B cell (primary cell): ENCODE measurements around the gene TSPAN5. TPM values are rescaled to one million over a fixed set of nuclear protein-coding genes. Genes with fewer than 3 reads are reported as not detected.
A peak's percentile ranks its signal among the peaks of the same experiment; 100 is the strongest.

Experiments
- ATAC-seq: fragments of 200-7000 bp; cut with Tn5 transposase; one replicate; pipeline ENCODE4 v1.10.0; 2021; ENCODE audit warnings: low read depth, mild to moderate bottlenecking, moderate number of reproducible peaks, moderate library complexity
- CTCF ChIA-PET: fragments of 350-600 bp; sonication (Branson Sonifier 250); formaldehyde crosslinking; loops from one replicate; lab custom pipeline; 2021; ENCODE audit warnings: antibody characterized with exemption, inconsistent platforms; lab: Charles Lee
- POLR2A ChIA-PET: fragments of 350-600 bp; sonication (Branson Sonifier 250); formaldehyde crosslinking; loops from one replicate; lab custom pipeline; 2021; ENCODE audit warnings: antibody characterized with exemption; lab: Charles Lee
- DNase-seq: peaks from one replicate; pipeline ENCODE4 v3.0.0; 2013
- H2AFZ ChIP-seq: 2 replicates; pipeline ENCODE4 v1.6.1; 2012; ENCODE audit warnings: mild to moderate bottlenecking, low read depth, low read length; ENCODE audit not compliant: insufficient read depth, poor library complexity, severe bottlenecking
- H3K27ac ChIP-seq, 2 donors: 1 replicate in 1 of 2; 2 replicates in 1 of 2; pipeline ENCODE4 v1.5.1; 2012 to 2013; ENCODE audit warnings: low read length in 2 of 2, mild to moderate bottlenecking in 2 of 2, moderate library complexity in 1 of 2
- H3K27me3 ChIP-seq, 4 experiments: fragments of 200-600 bp in 1 of 4; sonication (generic) in 1 of 4; replicated peaks in 1 of 4; 1 replicate in 2 of 4; 2 replicates in 2 of 4; pipeline versions ENCODE4 v1.6.1 to v1.7.0; 2013 to 2016; ENCODE audit warnings: low read length in 3 of 4, mild to moderate bottlenecking in 2 of 4, mixed read lengths in 1 of 4, moderate library complexity in 1 of 4; ENCODE audit not compliant: insufficient read depth in 4 of 4, control insufficient read depth in 3 of 4; ENCODE audit errors: control extremely low read depth in 1 of 4
- H3K36me3 ChIP-seq, 2 experiments: replicated peaks in 1 of 2; 1 replicate in 1 of 2; 2 replicates in 1 of 2; pipeline versions ENCODE4 v1.6.1 to v1.7.1; 2013; ENCODE audit warnings: low read length in 1 of 2; ENCODE audit not compliant: insufficient read depth in 2 of 2, control insufficient read depth in 1 of 2; ENCODE audit errors: control extremely low read depth in 1 of 2, extremely low read depth in 1 of 2
- H3K4me1 ChIP-seq, 2 donors: fragments of 200-600 bp in 1 of 2; sonication (generic) in 1 of 2; 1 replicate in 1 of 2; 2 replicates in 1 of 2; pipeline versions ENCODE4 v1.5.1 to v1.6.1; 2013 to 2017; ENCODE audit warnings: low read length in 2 of 2; ENCODE audit not compliant: control insufficient read depth in 2 of 2, insufficient read depth in 2 of 2
- H3K4me2 ChIP-seq: replicated peaks from 2 replicates; pipeline ENCODE3; 2012; ENCODE audit warnings: mild to moderate bottlenecking, low read depth, low read length; ENCODE audit not compliant: poor library complexity, severe bottlenecking
- H3K4me3 ChIP-seq, 5 experiments: fragments of 200-600 bp in 1 of 5; sonication (generic) in 1 of 5; 1 replicate in 3 of 5; 2 replicates in 2 of 5; pipeline versions ENCODE4 v1.5.1 to v1.7.0; 2011 to 2016; ENCODE audit warnings: low read length in 4 of 5, mild to moderate bottlenecking in 4 of 5, low read depth in 2 of 5, control low read depth in 1 of 5, moderate library complexity in 1 of 5; ENCODE audit not compliant: insufficient read depth in 1 of 5; ENCODE audit errors: control extremely low read depth in 1 of 5, extremely low read depth in 1 of 5
- H3K79me2 ChIP-seq: fragments of 200-600 bp; sonication (generic); one replicate; pipeline ENCODE4 v1.6.0; 2016; ENCODE audit warnings: low read length; ENCODE audit not compliant: control insufficient read depth, insufficient read depth
- H3K9ac ChIP-seq: fragments of 200-600 bp; sonication (generic); 2 replicates; pipeline ENCODE4 v1.6.1; 2017; ENCODE audit warnings: mild to moderate bottlenecking, low read length, moderate library complexity
- H3K9me3 ChIP-seq, 3 donors: one replicate each; pipeline versions ENCODE4 v1.6.1 to v1.7.1; 2013; ENCODE audit warnings: low read length in 2 of 3; ENCODE audit not compliant: control insufficient read depth in 2 of 3, insufficient read depth in 1 of 3; ENCODE audit errors: control extremely low read depth in 1 of 3
- H4K20me1 ChIP-seq: 2 replicates; pipeline ENCODE4 v1.6.0; 2012; ENCODE audit warnings: mild to moderate bottlenecking, low read length; ENCODE audit not compliant: insufficient read depth, control insufficient read depth, poor library complexity, severe bottlenecking
- H3K27ac Mint-ChIP-seq: one replicate; pipeline ENCODE4 v1.8.0; 2021; ENCODE audit warnings: mixed read lengths
- H3K27me3 Mint-ChIP-seq: one replicate; pipeline ENCODE4 v1.8.0; 2021; ENCODE audit warnings: mixed read lengths
- H3K4me1 Mint-ChIP-seq: one replicate; pipeline ENCODE4 v1.8.0; 2021; ENCODE audit warnings: mixed read lengths
- H3K4me3 Mint-ChIP-seq: one replicate; pipeline ENCODE4 v1.8.0; 2021; ENCODE audit warnings: mixed read lengths
- H3K9me3 Mint-ChIP-seq: one replicate; pipeline ENCODE4 v1.8.0; 2022; ENCODE audit warnings: mixed read lengths; ENCODE audit not compliant: insufficient read depth
- EZH2 ChIP-seq: IDR thresholded peaks from 2 replicates; pipeline ENCODE4 v1.6.1; 2012; ENCODE audit warnings: borderline replicate concordance, low read depth, mild to moderate bottlenecking, moderate library complexity, low read length; ENCODE audit not compliant: insufficient read depth, poor library complexity, severe bottlenecking
- WGBS: methylation state at CpG from one replicate; pipeline ENCODE4 v1.1.5; 2013; ENCODE audit warnings: missing lambda C conversion rate; ENCODE audit not compliant: insufficient coverage; 5-methylcytosine and 5-hydroxymethylcytosine counted together
- intact Hi-C: fragments of 100-400 bp; cut with micrococcal nuclease; formaldehyde crosslinking; loops from one replicate; pipeline ENCODE4 v1.10.0; 2022
- polyA plus RNA-seq: library from polyadenylated mRNA; depleted of rRNA; stranded (reverse); fragments of >200 nt; gene quantifications from 2 replicates; pipeline ENCODE4 v1.2.3, GENCODE V29; 2012
- total RNA-seq, 2 donors: library from RNA; stranded (reverse); fragments of 120-200 nt in 1 of 2; gene quantifications; 1 replicate in 1 of 2; 2 replicates in 1 of 2; pipeline versions ENCODE4 v1.2.3 to v1.2.4, GENCODE V29; 2013 to 2022
- TF ChIP-seq, protein P1 (sequence below): fragments of 200-600 bp; IDR thresholded peaks from one replicate; pipeline ENCODE4 v1.8.0; 2022; ENCODE audit warnings: antibody characterized with exemption, mild to moderate bottlenecking

TSPAN5 gene
- total and polyA plus RNA-seq, 2 donors (not counting 1 experiment from before 2014, with no cell fraction given): 2.6 to 5.3 TPM

DNA sequence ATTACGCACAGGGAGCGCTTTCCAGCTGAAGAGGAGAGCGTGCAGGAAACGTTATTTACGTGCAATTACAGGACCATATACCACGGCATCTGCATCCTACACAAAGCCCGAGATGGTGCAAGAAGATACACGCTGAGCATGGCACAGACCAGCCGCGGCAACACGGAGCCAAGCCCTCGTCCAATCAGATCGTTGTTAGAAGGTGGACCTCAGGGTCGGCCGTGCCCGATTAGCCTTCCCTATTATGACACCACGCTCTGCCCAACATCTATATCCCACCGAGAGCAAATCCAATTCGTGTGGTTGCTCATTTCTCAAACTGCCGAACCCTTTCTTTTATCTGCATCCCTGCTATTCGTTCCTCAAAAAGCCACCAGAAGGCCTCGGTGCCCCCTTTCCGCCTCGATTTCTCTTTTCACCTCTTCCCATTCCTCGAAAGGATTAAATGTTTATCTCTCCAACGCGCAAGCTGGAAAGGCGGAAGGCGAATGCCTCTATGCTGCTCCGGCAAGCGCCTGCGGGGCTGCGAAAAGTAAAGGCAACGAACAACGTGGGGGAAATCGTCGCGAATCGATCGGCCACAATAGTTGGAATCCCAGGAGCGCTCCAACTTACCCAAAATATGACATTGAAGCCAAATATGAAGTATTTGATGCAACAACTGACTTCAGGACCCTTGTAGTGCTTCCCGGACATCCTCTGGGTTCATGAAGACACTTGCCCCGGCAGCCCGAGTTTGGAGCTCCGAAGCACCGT, 702 bp downstream of the TSPAN5 start:
- H2AFZ ChIP-seq: peak overlapping the region; percentile 92
- POLR2A ChIA-PET: interaction anchor here (1.0 to 1.7 kb wide), 3 partner anchors 271 to 397 kb away, joined by 3 to 6 read pairs (median 4); partner anchors contain the start of genes EIF4E and RAP1GDS1
- H4K20me1 ChIP-seq: no peaks in the 10 kb centered on the region
- H3K27me3 Mint-ChIP-seq: peaks cover 12% of the 10 kb centered on the region
- H3K9me3 Mint-ChIP-seq: no peaks in the 10 kb centered on the region
- no peaks in the 10 kb centered on the region for H3K9me3 ChIP-seq
- no peak for ATAC-seq
- H3K4me3 ChIP-seq: peak overlapping the region; percentile 34 to 92 (median 81)
- 1% methylated on average over 46 of the region's 46 CpGs for WGBS
- peaks cover 0 to 10% (median 1%) of the 10 kb centered on the region in 4 experiments for H3K27me3 ChIP-seq
- peak overlapping the region; percentile 75 for H3K27ac Mint-ChIP-seq
- CTCF ChIA-PET: interaction anchor here (1.2 to 2.5 kb wide), 3 partner anchors 190 to 456 kb away, joined by 3 to 7 read pairs (median 6); partner anchors contain the start of gene METAP1
- peak; percentile 48 for DNase-seq
- peak overlapping the region; percentile 89 for H3K4me3 Mint-ChIP-seq
- peak overlapping the region; percentile 89 for H3K4me2 ChIP-seq
- H3K4me1 Mint-ChIP-seq: peaks cover 44% of the 10 kb centered on the region
- H3K27ac ChIP-seq: no peak overlapping the region
- peak overlapping the region; percentile 72 for H3K9ac ChIP-seq
- peaks cover 19 to 27% of the 10 kb centered on the region in 2 donors for H3K4me1 ChIP-seq
- H3K36me3 ChIP-seq: no peaks in the 10 kb centered on the region
- intact Hi-C loops: loop anchor here (1.0 to 10.0 kb wide), 6 partner anchors 213 to 1287 kb away; partner anchors contain the start of genes ADH5, DNAJB14, METAP1 and STPG2
- TF ChIP-seq EZH2: no peak
- TF ChIP-seq, protein P1, sequence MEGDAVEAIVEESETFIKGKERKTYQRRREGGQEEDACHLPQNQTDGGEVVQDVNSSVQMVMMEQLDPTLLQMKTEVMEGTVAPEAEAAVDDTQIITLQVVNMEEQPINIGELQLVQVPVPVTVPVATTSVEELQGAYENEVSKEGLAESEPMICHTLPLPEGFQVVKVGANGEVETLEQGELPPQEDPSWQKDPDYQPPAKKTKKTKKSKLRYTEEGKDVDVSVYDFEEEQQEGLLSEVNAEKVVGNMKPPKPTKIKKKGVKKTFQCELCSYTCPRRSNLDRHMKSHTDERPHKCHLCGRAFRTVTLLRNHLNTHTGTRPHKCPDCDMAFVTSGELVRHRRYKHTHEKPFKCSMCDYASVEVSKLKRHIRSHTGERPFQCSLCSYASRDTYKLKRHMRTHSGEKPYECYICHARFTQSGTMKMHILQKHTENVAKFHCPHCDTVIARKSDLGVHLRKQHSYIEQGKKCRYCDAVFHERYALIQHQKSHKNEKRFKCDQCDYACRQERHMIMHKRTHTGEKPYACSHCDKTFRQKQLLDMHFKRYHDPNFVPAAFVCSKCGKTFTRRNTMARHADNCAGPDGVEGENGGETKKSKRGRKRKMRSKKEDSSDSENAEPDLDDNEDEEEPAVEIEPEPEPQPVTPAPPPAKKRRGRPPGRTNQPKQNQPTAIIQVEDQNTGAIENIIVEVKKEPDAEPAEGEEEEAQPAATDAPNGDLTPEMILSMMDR: no peak
- peaks cover 44% of the 10 kb centered on the region for H3K79me2 ChIP-seq
